ENCODE measurements around the gene RNF144B. TPM values are rescaled to one million over a fixed set of nuclear protein-coding genes. Genes with fewer than 3 reads are reported as not detected.
"Not testable (repeated sequence)": the region's sequence is repeated elsewhere in the genome, so short reads cannot be mapped to it uniquely, and the experiment has no call there.

RNF144B gene
- total RNA-seq, 1 donor from 2014 or later, result 141 TPM

DNA sequence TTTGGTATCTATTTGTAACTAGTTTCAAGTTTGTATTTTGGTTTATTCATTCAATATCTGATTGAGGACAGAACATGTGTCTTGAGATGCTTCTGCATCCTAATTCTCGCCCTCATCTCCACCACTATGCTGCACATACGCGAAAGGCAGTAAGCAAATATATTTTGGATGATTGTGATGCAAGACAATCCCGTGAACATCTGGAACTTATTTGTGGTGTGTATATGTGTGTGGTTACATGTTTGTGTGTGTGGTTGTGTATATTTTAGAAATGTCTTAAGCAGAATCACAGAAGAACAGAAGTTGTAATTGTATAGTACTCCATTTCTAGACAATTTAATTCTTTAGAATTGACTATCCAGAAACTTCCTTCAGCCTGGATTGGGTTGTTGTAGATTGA lies 35.1 kb upstream of the RNF144B start:
- no peak overlapping the region for H3K4me3 ChIP-seq (ENCODE audit: low read depth, low read length)
- no peak for DNase-seq (ENCODE audit: low read depth)
- FAIRE-seq, result no peak
- H3K27me3 ChIP-seq (ENCODE audit: control insufficient read depth, insufficient read depth, low read length), result no peaks in the 10 kb centered on the region
- TF ChIP-seq, protein P1, sequence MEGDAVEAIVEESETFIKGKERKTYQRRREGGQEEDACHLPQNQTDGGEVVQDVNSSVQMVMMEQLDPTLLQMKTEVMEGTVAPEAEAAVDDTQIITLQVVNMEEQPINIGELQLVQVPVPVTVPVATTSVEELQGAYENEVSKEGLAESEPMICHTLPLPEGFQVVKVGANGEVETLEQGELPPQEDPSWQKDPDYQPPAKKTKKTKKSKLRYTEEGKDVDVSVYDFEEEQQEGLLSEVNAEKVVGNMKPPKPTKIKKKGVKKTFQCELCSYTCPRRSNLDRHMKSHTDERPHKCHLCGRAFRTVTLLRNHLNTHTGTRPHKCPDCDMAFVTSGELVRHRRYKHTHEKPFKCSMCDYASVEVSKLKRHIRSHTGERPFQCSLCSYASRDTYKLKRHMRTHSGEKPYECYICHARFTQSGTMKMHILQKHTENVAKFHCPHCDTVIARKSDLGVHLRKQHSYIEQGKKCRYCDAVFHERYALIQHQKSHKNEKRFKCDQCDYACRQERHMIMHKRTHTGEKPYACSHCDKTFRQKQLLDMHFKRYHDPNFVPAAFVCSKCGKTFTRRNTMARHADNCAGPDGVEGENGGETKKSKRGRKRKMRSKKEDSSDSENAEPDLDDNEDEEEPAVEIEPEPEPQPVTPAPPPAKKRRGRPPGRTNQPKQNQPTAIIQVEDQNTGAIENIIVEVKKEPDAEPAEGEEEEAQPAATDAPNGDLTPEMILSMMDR (IDR thresholded peaks at IDR 0.05; ENCODE audit: insufficient read depth, low read length, severe bottlenecking), result no peak
- H3K36me3 ChIP-seq (ENCODE audit: control insufficient read depth, insufficient read depth, low read length), result no peaks in the 10 kb centered on the region

DNA sequence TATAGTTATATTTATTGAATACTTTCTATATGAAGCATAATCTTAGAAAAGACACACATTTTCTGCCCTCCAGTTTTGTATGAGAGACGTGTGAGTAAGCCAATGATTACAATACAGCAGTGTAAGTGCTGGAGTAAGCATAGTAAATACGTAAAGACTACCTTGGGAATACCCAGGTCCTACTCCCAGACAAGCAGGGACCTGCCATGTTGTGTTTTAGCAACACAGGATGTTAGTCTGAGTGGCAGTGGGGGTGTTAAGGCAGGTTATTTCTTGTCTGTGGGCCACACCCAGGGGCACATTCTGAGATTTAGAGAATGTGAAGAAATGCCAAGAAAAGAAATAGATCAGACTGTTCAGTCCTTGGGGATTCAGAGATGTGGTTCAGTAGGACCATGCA lies 34.3 kb upstream of the RNF144B start:
- H3K27me3 ChIP-seq (ENCODE audit: control insufficient read depth, insufficient read depth, low read length), result no peaks in the 10 kb centered on the region
- FAIRE-seq (no peak), DNase-seq (ENCODE audit: low read depth) (peak; percentile 99)
- H3K36me3 ChIP-seq (ENCODE audit: control insufficient read depth, insufficient read depth, low read length), result no peaks in the 10 kb centered on the region
- TF ChIP-seq, protein P1 (IDR thresholded peaks at IDR 0.05; ENCODE audit: insufficient read depth, low read length, severe bottlenecking), result no peak
- H3K4me3 ChIP-seq (ENCODE audit: low read depth, low read length), result no peak overlapping the region

DNA sequence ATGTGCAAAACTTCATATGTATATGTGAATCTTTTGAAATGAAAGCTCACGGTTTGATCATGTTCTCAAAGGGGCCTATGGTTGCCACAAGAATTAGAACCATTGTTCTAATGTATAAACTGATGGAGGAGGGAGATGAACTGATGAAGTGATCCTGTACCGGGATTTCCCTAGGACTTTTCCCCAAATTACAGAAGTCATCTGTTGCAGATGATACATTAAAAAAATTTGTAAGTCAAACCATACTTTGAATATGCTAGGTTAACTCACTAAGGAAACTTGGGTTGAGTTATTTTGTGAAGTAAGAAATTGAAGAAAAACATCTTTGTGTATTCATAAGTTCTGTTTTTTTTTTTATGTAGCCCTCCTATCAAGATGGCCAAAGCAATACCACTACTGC lies 33.9 kb upstream of the RNF144B start:
- TF ChIP-seq, protein P1 (IDR thresholded peaks at IDR 0.05; ENCODE audit: insufficient read depth, low read length, severe bottlenecking), result no peak
- DNase-seq (ENCODE audit: low read depth), result no peak
- H3K36me3 ChIP-seq (ENCODE audit: control insufficient read depth, insufficient read depth, low read length), result no peaks in the 10 kb centered on the region
- no peaks in the 10 kb centered on the region for H3K27me3 ChIP-seq (ENCODE audit: control insufficient read depth, insufficient read depth, low read length)
- no peak overlapping the region for H3K4me3 ChIP-seq (ENCODE audit: low read depth, low read length)
- no peak for FAIRE-seq

DNA sequence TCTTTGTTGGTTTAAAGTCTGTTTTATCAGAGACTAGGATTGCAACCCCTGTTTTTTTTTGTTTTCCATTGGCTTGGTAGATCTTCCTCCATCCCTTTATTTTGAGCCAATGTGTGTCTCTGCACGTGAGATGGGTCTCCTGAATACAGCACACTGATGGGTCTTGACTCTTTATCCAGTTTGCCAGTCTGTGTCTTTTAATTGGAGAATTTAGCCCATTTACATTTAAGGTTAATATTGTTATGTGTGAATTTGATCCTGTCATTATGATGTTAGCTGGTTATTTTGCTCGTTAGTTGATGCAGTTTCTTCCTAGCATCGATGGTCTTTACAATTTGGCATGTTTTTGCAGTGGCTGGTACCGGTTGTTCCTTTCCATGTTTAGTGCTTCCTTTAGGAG lies 29.6 kb upstream of the RNF144B start:
- not testable (repeated sequence) for H3K36me3 ChIP-seq (ENCODE audit: control insufficient read depth, insufficient read depth, low read length); DNase-seq (ENCODE audit: low read depth); H3K27me3 ChIP-seq (ENCODE audit: control insufficient read depth, insufficient read depth, low read length); FAIRE-seq; H3K4me3 ChIP-seq (ENCODE audit: low read depth, low read length)

DNA sequence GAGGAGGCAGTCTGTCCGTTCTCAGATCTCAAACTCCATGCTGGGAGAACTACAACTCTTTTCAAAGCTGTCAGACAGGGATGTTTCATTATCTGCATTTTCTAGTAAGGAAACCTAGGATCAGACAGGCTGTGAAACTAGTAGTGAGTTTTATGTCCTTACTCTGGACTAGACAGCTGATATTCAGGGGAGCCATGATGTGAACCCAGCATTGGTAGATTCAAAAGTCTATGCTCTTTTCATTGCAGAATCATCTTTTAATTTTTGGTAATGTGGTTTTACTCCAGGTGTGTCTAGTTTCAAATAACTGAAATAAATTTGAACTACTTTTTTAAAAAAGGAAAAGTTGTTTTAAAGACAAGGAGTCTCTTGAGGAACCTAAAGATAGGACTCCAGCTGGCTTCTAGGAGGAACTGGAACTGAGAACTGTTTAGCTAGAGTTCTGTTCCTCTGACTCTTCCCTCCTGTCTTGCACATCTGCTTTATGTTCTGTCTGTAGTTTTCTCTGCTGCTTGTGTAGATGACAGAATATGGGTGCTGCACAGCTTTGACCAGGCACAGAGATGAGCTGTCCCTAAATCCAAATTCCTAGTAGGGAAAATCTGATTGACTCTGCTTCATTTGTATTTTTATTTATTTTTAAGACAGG lies 27.8 kb upstream of the RNF144B start:
- FAIRE-seq, result no peak
- TF ChIP-seq, protein P1 (IDR thresholded peaks at IDR 0.05; ENCODE audit: insufficient read depth, low read length, severe bottlenecking), result no peak
- Histone ChIP-seq H3K27me3 (ENCODE audit: control insufficient read depth, insufficient read depth, low read length) (no peaks in the 10 kb centered on the region), H3K4me3 (ENCODE audit: low read depth, low read length) (no peak overlapping the region), H3K36me3 (ENCODE audit: control insufficient read depth, insufficient read depth, low read length) (no peaks in the 10 kb centered on the region)
- no peak for DNase-seq (ENCODE audit: low read depth)

DNA sequence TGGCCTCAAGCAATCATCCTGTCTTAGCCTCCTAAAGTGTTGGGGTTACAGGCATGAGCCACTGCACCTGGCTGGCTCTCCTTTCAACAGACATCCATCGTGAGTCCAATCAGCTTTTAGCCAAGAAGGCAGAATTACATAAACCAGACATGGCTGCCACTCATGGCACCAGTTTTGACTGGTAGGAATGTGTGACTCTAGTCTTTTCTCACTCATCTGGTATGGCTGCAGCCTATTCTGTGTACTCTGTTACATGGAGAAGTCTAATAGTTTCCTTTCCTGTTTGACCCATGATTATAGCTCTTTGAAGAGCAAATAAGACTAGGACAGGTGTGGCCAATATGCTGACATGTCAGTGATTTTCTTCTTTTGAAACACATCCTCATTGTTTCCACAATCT lies 27.0 kb upstream of the RNF144B start:
- FAIRE-seq (no peak), DNase-seq (ENCODE audit: low read depth) (peak; percentile 75)
- TF ChIP-seq, protein P1 (IDR thresholded peaks at IDR 0.05; ENCODE audit: insufficient read depth, low read length, severe bottlenecking), result no peak
- Histone ChIP-seq H3K36me3 (ENCODE audit: control insufficient read depth, insufficient read depth, low read length) (no peaks in the 10 kb centered on the region), H3K4me3 (ENCODE audit: low read depth, low read length) (no peak overlapping the region), H3K27me3 (ENCODE audit: control insufficient read depth, insufficient read depth, low read length) (no peaks in the 10 kb centered on the region)

All from bronchial epithelial cell (primary cell).